Uterus (tissue), 2 donors: ENCODE results near the gene GMPR.

ENCODE experiments used
- POLR2A ChIP-seq, 2 donors: fragments of 450-650 bp; IDR thresholded peaks; one replicate each; pipeline ENCODE4 v1.6.1; 2016; ENCODE audit warnings: antibody characterized with exemption in 2 of 2, mild to moderate bottlenecking in 1 of 2, moderate library complexity in 1 of 2
- TF ChIP-seq, protein P1 (sequence below), 4 experiments: fragments of 200-600 bp in 2 of 4; fragments of 450-650 bp in 2 of 4; sonication (generic) in 2 of 4; IDR thresholded peaks; one replicate each; pipeline ENCODE4 v1.5.1; 2016 to 2019; ENCODE audit warnings: antibody characterized with exemption in 4 of 4, mild to moderate bottlenecking in 2 of 4, moderate library complexity in 1 of 4

DNA sequence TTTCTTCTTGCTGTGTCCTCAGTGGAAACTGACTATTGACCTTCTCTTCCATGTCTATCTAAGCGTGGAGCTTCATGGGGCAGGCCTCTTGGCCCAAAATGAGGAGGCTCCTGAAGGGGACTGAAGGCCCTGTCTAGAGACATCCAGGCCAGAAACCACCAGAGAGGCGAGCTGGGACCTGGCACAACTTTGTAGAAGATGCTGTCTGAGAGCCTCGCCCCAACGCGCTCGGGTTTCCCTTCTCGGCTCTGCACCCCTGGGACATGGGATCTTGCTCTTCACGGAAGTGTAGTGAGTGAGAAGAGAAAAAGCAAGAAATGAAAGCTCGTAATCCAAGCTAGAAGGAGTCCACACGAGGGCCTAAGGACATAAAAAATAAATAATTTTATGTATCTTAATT is 96.8 kb downstream of the GMPR start:
- TF ChIP-seq, protein P1, sequence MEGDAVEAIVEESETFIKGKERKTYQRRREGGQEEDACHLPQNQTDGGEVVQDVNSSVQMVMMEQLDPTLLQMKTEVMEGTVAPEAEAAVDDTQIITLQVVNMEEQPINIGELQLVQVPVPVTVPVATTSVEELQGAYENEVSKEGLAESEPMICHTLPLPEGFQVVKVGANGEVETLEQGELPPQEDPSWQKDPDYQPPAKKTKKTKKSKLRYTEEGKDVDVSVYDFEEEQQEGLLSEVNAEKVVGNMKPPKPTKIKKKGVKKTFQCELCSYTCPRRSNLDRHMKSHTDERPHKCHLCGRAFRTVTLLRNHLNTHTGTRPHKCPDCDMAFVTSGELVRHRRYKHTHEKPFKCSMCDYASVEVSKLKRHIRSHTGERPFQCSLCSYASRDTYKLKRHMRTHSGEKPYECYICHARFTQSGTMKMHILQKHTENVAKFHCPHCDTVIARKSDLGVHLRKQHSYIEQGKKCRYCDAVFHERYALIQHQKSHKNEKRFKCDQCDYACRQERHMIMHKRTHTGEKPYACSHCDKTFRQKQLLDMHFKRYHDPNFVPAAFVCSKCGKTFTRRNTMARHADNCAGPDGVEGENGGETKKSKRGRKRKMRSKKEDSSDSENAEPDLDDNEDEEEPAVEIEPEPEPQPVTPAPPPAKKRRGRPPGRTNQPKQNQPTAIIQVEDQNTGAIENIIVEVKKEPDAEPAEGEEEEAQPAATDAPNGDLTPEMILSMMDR (IDR thresholded peaks at IDR 0.05): no peak
- TF ChIP-seq POLR2A (IDR thresholded peaks at IDR 0.05): no peak
